GM19467 (cell line): ENCODE measurements around the gene TMEM242.

Source experiments
- ATAC-seq: cut with Tn5 transposase; IDR thresholded peaks from one replicate; pipeline ENCODE4 v1.9.1; 2021; ENCODE audit warnings: mild to moderate bottlenecking, moderate library complexity; ENCODE audit not compliant: unreplicated experiment

TMEM242 gene

DNA sequence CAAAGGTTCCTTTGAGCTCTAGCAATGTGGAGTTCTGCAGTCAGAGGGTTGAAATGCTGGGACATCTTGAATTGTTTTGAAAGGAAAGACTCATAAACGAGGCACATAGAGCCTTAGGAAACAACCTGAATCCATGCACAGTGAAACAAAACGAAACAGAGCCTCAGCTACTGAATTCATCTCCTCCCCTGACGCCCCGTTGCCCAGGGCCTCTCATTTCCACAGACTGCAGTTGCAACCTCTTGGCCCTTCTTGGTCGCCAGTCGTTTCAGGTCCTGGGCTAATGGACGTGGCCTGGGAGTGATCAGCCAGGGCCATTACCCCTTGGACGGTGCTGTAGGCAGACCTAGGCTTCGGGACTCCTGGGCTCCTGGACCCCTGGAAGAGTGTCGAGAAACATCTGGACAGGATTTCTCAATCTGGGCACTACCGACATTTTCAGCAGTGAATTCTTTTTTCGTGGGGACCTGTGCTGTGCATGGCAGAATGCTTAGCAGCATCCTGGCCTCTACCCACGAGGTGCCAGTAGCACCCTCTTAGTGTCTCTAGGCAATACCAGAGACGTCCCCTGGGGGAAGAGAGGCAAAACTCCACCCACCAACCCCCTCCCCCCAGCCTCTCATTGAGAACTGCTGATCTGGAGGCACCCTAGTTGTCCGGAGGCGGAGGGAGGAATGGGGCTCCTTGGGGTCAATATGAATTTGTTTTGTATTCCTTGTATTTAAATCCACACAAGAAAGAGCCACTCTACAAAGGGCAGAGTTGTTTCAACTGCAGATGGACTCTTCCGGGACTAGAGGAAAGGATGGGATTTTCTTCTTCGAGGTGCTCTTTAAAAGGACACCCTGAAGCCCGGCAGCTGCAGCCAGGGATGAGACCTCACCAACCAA lies 50.2 kb downstream of the TMEM242 start:
- ATAC-seq, result no peak

DNA sequence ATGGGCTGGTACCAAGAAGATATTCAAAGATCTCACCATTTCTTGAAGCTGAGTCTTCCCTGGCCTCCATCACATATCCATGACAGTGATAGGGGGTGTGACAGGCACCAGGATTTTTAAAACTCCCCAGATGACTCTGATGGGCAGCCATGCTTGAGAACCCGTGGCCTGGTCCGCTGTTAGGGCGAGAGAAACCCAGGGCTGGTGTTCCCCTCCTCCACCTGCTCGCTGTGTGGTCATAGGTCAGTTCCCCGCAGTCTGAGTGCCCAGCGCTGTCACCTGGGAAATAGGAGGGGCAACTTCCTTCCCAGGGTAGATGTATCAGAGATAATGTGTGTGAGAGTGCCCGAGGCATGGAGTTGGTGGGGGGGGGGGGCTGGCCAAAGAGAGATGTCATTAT lies 50.9 kb downstream of the TMEM242 start:
- ATAC-seq, result no peak

DNA sequence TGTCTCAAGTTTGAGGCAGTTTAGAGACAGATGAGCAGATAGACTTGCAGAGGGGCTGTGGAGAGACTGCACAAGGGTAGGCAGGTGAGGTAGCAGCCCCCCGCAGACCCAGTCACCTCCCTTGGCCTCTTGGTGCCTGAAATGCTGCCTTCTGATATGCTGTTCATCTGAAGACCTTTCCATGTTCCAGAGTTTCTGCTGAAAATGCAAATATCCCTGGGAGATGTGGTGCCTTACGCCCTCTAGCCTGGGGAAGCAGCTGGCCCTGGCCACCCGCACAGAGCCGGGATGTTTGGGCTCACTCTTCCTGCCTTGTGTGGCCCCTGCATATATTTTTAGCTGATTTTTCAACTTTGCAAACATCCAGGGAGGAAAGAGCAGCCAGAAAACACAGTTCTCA lies 51.4 kb downstream of the TMEM242 start:
- no peak for ATAC-seq

DNA sequence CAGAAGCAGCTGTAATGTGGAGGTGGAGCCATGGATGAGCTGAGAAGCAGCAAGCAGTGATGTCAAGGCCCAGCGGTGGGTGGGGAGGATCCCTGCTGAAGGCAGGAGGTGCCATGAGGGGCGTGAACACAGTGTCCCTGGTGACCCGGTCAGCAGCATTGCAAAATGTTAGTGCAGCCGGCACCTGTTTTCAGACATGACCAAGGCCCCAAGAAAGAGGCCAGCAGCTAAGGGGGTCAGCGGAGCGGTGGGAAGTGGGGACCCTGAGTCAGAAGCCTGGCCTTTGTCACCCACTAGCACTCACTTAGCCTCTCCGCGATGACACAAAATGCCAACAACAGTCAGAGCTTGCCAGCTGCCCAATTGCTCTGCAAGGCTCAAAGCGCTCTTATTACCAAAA lies 51.9 kb downstream of the TMEM242 start:
- ATAC-seq, result no peak

DNA sequence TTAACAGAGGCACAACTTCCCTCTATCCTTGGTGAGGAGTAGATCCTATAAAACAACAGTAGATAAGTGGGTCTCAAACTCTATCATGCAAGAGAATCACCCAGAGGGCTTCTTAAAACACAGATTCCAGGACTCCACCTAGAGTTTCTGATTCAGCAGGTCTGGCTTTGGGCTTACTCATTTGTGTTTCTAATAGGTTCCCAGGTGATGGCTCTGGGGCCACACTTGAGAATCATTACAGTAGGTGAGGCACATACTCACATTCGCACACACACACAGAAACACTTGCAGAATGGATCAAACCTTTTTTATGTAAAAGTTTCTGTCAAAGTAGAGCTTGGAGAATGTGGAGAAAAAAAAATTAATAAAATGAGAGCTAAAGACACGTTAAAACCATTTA lies 52.4 kb downstream of the TMEM242 start:
- ATAC-seq, result no peak

DNA sequence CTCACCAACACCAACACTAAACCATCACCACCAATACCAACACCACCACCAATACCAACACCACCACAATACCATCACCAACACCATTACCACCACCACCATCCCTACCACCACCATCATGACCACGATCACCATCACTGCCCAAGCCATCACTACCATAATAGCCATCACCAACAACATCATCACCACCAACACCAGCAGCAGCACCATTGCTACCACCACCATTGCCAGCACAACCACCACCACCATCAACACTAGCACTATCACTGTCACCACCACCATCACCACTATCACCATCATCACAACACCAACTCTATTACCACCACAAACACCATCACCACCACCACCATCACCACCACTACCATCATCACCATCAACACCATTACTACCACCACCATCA lies 53.0 kb downstream of the TMEM242 start:
- ATAC-seq, result no peak

DNA sequence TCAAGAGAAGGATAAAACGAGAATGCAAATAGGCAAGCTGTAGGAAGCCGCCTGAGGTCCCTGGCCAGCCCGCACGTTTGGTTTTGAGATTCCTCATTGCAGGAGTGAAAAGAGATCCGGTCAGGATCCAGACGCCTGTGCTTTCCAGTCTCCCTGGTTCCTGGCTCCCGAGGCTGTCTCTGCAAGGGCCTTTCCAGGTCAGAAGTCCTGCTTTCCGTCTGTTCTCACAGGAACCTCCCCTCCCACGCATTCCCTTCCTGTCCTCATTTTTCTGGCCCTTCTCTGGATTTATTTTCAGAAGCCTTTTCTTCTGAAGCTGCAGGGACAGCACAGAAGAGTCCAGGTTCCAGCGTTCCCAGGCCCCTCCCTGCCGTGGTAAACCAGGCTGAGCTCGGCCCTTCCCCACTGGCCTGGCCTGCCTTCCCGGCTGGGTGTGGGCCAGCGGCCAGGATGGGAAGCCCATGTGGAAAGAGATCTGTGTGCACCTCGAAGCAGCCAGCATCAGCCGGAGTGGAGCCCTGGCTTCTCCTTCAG lies 54.0 kb downstream of the TMEM242 start:
- no peak for ATAC-seq

DNA sequence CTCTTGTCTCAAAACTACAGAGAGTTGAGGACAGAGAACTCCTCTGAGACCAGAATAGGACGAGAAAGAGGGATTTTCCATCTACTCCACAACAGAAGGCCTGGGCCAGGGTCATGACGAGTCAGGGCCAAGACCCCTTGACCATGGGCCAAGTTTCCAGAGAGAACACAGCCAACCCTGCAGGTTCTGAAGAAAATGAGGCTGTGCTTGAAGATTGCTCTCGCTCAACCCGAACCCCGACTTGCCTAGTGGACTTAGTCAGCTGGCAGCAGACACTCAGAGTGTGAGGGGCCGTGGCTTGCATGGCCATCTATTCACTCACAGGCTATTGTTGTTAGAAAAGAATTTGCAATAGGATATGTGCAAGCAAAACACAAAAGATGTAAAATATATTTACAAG lies 54.5 kb downstream of the TMEM242 start:
- no peak for ATAC-seq

DNA sequence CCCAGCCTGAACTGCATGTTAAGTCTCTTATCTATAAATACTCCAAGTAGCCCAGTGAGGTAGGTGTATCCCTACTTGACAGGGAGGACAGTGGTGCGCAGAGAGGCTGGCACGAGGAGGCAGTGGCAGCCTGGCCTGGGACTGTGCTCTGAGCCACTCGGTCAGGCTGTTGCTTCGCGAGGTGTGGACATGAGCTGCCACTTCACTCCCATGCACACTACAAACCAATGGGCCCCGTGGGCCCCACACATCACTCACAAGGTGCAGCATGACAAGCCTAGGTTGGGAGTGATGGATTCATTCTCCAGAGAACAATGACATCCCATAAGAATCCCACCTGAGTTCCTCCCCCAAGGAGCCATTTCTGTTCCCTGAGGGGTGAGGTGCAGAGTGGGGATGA lies 54.9 kb downstream of the TMEM242 start:
- ATAC-seq, result no peak

DNA sequence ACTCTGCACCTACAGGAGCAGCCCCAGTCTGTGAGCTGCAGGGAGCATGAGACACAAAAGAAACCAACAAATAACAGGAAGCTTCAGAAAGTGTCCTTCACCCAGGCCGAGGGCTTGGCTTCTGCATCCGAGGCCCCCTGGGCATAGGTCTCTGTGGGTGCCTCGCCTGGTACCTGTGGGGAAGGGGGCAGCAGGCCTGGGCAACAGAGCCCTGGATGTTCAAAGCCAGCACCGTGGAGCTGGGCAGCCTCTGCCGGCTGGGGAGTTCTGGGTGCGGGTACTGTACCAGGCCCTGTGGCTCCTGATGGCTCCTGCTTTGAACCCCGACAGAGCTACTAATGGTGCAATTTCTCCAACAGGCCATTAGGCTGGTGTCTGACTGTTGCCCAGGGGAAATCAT lies 55.7 kb downstream of the TMEM242 start:
- no peak for ATAC-seq

DNA sequence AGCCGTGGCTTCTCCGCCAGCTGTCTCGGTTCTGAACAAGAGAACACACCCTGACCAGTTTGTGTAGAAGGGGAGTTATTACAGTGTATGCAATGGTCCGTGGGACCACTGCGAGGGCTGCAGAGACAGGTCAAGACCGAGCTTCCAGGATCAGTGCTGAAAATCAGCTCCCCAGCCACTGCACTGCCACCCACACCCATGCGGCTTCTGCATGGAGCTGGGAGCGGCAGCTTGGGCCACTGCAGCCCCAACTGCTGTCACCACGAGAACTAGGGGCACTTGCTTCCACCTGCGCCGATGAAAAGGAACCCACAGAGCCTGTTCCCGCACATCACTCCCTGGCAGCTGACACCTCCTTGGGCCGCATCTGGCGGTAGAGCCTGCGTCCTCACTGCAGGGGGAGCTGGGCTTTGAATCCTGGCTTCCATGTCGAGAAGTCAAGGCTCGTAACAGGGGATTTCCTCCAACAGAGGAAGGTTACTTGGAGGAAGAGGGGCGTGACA lies 56.2 kb downstream of the TMEM242 start:
- no peak for ATAC-seq

DNA sequence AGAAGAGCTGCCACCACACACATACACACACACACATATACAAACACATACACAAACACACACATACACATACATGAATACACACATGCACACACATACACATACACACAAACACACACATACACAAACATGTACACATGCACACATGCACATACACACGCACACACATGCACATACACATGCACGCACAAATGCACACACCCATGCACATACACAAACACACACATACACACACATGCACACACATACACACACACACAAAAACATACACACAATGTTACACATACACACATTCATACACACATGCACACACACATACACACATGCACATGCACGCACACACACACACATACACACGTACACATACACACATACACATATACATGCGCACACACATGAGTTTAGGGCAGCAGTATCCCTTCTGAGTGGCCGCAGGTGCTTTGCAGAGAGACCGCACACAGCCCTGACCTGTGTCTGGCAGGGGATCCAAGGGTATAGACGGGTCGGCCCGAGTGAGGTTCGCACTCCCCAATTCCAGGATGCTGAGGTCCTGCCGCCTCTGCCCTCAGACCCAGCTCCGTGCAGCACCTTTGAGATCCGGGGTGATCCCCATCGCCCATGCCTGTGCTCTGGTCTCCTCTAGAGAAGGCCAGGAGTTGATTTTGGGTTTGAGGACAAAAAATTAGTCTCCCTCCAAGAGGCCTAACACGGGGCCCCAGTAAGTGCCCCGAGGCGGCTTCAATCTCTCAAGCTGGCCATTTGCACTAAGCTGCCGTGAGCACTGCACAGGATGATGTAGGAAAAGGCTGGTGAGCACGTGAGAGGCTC lies 56.8 kb downstream of the TMEM242 start:
- ATAC-seq, result no peak

DNA sequence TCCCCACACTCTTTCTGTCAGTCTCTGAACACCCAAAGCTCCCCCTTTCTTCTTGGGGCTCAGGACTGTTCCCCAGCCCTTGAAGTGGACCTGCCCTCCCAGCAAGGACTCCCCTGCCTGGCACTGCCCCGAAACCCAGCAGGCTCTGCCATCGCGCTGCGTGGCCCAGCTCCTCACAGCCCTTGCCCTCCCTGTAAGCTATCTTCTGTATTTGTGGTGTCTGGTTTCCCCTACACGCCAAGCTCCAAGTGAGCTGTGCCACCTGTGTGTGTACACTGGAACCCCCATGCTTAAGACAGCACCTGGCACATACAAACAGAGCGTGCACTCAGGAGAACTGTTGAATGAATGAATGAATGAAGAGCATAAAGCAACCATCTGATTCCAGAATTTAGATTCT lies 57.7 kb downstream of the TMEM242 start:
- ATAC-seq, result no peak

DNA sequence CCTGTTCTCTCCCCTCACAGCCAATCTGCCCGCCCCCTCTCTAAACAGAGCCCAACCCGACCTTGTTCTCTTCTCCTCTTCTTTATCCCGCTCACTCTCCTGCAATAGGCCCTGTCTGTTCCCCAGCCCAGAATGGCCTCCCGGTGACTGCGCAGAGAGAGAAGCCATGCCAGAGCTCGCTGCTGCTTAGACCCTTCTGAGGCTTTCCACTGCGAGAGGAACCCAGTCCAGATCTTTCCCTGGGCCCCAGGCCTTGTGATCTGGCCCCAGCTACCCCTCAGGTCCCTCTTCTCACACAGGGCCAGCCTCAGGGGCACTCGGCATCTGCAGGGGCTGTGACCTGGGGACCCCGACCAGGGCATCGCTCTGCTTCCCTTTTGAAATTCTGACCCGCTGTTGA lies 58.1 kb downstream of the TMEM242 start:
- ATAC-seq, result no peak

DNA sequence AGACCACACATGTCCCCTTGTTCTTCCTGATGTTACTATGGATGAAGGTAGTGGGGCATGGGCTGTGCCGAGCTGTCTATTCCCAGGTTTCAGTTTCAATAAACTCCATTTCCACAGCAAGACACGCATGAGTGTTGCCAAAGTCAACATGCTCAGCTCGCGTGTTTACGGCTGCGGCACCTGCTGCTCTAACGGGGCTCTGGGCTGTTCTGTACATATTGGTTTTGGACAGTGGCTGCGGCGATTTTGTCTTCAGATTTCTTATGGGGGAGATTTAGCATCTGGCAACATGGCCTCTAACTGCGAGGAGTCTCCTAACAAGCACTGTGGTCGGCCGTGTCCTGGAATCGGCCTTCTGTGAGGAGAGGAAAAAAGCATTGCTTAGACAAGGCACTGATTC lies 58.6 kb downstream of the TMEM242 start:
- ATAC-seq, result no peak

DNA sequence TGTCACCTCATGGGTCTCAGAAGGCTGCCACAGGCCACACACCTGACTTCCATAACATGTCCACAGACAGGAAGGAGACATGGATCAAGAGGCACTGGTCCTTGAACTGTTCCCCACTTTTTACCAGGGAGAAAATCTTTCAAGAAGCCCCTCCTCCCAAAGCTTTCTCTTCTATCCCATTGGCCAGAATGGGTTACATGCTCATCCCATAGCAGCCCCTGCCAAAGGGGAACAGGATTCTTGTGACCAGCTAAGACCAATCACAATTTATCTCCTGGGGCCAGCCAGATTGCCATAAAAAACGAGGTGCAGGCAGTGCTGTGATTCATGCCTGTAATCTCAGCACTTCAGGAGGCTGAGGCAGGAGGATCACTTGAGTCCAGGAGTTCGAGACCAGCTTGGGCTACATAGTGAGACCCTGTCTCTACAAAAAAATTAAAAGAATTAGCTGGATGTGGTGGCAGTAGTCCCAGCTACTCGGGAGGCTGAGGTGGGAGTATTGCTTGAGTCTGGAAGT lies 59.4 kb downstream of the TMEM242 start:
- no peak for ATAC-seq

DNA sequence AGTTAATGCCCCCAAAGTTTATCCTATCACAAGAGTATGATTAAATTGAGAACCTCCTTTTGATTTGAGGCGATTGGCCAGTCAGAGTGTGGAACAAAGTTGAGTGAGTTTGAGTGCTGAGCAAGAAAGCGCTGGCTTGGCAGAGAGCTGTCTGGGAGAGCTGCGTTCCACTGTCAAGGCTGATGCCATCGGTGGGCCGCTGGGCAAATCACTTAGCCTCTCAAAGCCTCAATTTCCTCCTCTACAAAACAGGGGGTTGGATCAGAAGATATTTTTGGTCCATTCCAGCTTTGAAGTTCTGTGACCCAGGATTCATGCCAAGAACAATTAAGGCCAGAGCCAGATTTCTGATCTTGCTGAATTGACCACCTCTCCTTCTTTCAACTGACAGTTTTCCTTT lies 60.2 kb downstream of the TMEM242 start:
- no peak for ATAC-seq

DNA sequence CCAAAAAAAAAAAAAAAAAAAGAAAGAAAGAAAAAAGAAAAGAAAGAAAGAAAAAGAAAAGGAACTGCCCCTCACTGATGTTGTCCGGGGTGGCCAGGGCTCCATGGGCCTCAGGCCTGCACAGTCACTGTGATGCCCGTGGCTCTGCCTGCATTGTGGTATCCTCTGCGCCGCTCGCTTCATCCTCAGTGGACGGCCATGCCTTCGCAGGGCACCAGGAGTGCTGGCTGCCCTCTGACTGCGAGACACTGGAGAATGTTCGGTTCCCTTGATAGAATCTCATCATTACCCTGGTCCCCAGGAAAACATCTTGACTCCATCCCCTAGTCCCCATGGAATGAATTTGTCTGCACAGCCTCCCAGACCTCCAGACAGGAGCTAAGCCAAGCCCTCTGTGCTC lies 61.7 kb downstream of the TMEM242 start:
- no peak for ATAC-seq

DNA sequence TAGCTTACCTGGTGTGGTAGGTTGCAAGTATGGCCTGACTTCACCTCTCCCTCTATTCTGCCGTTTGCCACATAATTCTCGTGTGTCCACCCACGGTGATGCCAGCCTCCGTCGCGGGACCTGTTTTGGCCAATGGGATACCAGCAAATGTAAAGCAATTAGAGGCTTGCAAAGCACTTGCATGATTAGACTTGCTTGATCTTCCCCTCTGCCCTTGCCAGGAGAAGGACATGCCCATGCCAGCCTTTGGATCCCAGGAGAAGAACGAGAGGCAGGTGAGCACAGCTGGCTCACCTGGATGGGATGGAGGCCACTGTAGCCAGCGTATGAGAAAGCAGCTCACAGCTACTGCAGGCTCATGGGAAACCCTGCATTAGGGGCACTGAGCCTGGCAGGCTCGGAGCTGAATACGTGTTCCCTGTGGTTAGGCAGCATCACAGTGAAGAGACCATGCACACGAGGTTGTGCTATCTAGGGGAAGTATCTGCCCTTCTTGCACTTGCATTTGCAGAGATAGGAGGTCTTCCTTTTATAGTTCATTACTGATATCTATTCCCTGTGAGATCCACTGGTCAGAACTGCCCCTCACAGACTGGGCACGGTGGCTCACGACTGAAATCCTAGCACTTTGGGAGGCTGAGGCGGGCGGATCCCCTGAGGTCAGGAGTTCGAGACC lies 62.4 kb downstream of the TMEM242 start:
- ATAC-seq, result no peak

DNA sequence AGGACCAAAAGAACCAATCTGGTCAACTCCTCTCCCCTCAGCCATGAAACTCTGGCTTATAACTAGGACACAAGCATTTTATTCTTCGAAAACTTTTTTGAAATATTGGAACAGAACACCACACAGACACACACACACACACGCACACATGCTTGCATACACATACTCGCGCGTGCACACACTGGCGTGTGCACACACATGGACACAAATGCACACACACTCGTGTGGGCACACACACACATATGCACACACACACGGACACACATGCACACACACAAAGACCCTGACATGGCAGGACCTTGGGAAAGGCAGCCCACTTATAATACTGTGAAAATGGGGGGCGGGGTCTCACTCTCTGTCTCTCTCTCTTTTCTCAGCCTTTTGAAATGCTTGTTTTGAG lies 63.9 kb downstream of the TMEM242 start:
- no peak for ATAC-seq

DNA sequence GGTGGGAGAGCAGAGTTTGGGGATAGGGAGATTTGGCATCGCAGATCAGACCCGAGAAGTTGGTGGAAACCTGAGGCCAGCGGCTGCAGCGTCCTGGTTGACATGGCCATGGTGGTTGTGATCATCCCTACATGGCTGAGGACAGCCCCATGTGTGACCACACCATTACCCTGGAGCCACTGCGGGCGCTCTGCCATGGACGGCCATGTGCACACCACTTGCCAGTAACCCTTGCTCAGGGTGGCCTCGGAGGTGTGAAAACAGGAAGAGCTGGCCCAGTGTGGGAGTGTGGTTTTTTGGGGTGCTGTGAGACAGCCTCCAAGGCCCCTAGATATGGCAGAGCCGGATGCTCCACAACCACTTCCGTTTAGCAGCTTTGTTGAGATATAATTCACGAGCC lies 64.4 kb downstream of the TMEM242 start:
- no peak for ATAC-seq
